Measurements from ENCODE around the gene RAB41. TPM values are rescaled to one million over a fixed set of nuclear protein-coding genes. Genes with fewer than 3 reads are reported as not detected.

The RAB41 gene
- total and polyA plus RNA-seq, 10 of the 15 experiments (the other 5 are each of a cell fraction or from before 2014, with no cell fraction given): 0.05 to 0.31 TPM; not detected in 8

DNA sequence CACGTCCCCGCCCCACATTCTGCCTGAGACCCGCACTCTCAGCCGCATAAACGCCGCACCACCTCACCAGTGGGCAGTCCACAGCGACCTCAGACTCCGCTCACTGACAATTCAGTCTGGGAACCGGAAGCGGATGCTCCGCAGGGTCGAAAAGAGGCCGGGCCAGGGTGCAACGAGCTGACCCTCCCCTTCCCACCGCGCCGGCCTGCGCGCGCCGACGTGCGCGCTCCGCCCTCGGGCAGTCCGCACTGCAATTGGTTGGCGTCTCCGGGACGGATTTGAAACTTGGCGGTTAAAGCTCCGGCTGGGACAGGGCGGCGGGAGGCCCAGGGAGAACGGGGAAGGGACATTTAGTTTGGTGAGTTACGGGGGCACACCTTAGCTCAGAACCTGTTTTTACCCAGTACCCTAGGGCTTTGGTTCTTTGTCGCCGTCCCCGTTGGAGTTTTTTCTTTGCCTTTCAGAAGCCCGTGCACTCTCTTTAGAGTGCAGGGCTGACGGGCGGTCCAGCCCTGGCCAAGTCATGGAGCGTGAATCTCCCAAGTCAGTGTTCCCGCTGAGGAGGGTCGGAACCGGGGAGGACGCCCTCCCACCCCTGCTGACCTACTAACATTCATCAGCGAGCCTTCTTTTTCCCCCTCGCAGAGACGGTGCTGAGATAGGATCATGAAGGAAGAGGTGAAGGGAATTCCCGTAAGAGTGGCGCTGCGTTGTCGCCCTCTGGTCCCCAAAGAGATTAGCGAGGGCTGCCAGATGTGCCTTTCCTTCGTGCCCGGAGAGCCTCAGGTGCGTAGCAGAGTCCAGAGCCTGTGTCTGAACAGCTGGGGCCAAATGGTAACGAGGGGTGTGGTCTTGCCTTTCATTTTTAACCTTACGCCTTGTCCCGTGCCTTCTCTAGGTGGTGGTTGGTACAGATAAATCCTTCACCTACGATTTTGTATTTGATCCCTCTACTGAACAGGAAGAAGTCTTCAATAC lies 8.1 kb downstream of the RAB41 start, which contains the start of the genes KIF4A and PDZD11 (continued):
- TF ChIP-seq, protein P1, sequence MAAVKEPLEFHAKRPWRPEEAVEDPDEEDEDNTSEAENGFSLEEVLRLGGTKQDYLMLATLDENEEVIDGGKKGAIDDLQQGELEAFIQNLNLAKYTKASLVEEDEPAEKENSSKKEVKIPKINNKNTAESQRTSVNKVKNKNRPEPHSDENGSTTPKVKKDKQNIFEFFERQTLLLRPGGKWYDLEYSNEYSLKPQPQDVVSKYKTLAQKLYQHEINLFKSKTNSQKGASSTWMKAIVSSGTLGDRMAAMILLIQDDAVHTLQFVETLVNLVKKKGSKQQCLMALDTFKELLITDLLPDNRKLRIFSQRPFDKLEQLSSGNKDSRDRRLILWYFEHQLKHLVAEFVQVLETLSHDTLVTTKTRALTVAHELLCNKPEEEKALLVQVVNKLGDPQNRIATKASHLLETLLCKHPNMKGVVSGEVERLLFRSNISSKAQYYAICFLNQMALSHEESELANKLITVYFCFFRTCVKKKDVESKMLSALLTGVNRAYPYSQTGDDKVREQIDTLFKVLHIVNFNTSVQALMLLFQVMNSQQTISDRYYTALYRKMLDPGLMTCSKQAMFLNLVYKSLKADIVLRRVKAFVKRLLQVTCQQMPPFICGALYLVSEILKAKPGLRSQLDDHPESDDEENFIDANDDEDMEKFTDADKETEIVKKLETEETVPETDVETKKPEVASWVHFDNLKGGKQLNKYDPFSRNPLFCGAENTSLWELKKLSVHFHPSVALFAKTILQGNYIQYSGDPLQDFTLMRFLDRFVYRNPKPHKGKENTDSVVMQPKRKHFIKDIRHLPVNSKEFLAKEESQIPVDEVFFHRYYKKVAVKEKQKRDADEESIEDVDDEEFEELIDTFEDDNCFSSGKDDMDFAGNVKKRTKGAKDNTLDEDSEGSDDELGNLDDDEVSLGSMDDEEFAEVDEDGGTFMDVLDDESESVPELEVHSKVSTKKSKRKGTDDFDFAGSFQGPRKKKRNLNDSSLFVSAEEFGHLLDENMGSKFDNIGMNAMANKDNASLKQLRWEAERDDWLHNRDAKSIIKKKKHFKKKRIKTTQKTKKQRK (IDR thresholded peaks at IDR 0.05; ENCODE audit: low read depth, low read length): no peak
- TF ChIP-seq MXI1 (IDR thresholded peaks at IDR 0.05; ENCODE audit: low read depth, low read length) (peak; percentile 62), PAX5 (IDR thresholded peaks at IDR 0.05; ENCODE audit: borderline replicate concordance, low read depth, low read length) (no peak), CREM (IDR thresholded peaks at IDR 0.05; ENCODE audit: low read depth) (0 out of 2 replicates have a peak, but pooled peaks have one; percentile 24), MEF2B (IDR thresholded peaks at IDR 0.05; ENCODE audit: partially characterized antibody, poor library complexity, severe bottlenecking) (no peak), SIX5 (IDR thresholded peaks at IDR 0.05; ENCODE audit: low read depth, low read length, severe bottlenecking) (no peak), REST (IDR thresholded peaks at IDR 0.05; ENCODE audit: low read depth, low read length) (no peak), RFX5 (IDR thresholded peaks at IDR 0.05; ENCODE audit: low read depth, low read length) (no peak), POLR2AphosphoS5 (IDR thresholded peaks at IDR 0.05; ENCODE audit: low read length) (peak; percentile 80), NFYA (IDR thresholded peaks at IDR 0.05; ENCODE audit: borderline replicate concordance, low read depth, low read length) (no peak), BCL3 (IDR thresholded peaks at IDR 0.05; ENCODE audit: borderline replicate concordance, insufficient read depth, low read depth, low read length, poor library complexity, severe bottlenecking) (no peak), NFYB (IDR thresholded peaks at IDR 0.05; ENCODE audit: insufficient read depth, low read depth, low read length) (peak; percentile 79)
- TF ChIP-seq, protein P2, sequence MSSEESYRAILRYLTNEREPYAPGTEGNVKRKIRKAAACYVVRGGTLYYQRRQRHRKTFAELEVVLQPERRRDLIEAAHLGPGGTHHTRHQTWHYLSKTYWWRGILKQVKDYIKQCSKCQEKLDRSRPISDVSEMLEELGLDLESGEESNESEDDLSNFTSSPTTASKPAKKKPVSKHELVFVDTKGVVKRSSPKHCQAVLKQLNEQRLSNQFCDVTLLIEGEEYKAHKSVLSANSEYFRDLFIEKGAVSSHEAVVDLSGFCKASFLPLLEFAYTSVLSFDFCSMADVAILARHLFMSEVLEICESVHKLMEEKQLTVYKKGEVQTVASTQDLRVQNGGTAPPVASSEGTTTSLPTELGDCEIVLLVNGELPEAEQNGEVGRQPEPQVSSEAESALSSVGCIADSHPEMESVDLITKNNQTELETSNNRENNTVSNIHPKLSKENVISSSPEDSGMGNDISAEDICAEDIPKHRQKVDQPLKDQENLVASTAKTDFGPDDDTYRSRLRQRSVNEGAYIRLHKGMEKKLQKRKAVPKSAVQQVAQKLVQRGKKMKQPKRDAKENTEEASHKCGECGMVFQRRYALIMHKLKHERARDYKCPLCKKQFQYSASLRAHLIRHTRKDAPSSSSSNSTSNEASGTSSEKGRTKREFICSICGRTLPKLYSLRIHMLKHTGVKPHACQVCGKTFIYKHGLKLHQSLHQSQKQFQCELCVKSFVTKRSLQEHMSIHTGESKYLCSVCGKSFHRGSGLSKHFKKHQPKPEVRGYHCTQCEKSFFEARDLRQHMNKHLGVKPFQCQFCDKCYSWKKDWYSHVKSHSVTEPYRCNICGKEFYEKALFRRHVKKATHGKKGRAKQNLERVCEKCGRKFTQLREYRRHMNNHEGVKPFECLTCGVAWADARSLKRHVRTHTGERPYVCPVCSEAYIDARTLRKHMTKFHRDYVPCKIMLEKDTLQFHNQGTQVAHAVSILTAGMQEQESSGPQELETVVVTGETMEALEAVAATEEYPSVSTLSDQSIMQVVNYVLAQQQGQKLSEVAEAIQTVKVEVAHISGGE (CRISPR knock-in tag; IDR thresholded peaks at IDR 0.05): no peak
- TF ChIP-seq, protein P3, sequence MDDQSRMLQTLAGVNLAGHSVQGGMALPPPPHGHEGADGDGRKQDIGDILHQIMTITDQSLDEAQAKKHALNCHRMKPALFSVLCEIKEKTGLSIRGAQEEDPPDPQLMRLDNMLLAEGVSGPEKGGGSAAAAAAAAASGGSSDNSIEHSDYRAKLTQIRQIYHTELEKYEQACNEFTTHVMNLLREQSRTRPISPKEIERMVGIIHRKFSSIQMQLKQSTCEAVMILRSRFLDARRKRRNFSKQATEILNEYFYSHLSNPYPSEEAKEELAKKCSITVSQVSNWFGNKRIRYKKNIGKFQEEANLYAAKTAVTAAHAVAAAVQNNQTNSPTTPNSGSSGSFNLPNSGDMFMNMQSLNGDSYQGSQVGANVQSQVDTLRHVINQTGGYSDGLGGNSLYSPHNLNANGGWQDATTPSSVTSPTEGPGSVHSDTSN (IDR thresholded peaks at IDR 0.05; ENCODE audit: insufficient replicate concordance, low read depth, low read length): no peak
